GM21447 (cell line): ENCODE data around the gene CSNK1G1.

ENCODE experiments used
- ATAC-seq: cut with Tn5 transposase; IDR thresholded peaks from one replicate; pipeline ENCODE4 v1.9.1; 2021; ENCODE audit not compliant: unreplicated experiment

CSNK1G1 gene

GRCh38 chr15:64209680-64210334 lies 146.2 kb downstream of the CSNK1G1 start:
- ATAC-seq: no peak

DNA sequence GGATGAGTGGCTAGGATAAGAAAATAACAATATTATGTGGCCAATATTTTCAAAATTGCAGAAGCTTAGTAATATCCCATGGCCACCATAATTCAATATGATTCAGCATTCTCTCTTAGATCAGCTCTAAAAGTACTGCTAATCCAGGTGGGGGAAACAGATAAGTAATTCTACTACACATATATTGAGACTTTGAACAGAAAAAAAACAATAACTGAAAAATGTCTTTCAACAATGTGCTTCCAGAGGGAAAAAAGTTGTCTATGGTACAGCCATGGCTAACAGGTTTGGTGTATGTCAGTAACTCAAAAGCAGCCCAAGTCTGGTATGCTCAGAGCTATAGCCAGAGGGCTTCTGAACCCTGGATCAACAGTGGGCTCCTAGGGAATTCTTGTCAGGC lies 150.8 kb downstream of the CSNK1G1 start:
- ATAC-seq: no peak

GRCh38 chr15:64197425-64197824 lies 158.5 kb downstream of the CSNK1G1 start:
- no peak for ATAC-seq

DNA sequence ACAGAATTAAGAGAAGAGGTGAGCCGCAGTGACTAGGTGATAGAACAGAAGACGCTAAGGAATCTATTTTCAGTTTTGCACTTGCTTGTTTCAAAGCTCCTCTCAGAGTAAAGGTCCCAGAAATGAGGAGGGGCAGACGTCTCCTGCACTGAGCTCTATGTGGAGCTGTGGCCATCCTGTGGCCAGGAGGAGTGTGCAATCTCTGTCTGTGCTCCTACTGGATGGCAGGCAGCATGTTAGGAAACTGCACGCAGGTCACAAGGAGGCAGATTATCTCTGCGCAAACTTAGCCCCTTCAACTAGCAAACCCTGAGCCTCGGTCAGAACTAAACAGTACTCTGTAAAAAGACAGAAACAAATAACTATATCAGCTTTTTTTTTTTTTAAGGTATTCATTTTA lies 162.0 kb downstream of the CSNK1G1 start:
- ATAC-seq: no peak

GRCh38 chr15:64191971-64192830 lies 163.8 kb downstream of the CSNK1G1 start:
- ATAC-seq: no peak

GRCh38 chr15:64187396-64188191 lies 168.4 kb downstream of the CSNK1G1 start:
- ATAC-seq: no peak

- no peak for ATAC-seq
Measured at GRCh38 chr15:64185146-64185911, 170.6 kb downstream of the CSNK1G1 start.

- no peak for ATAC-seq
Measured at GRCh38 chr15:64182859-64183370, 173.1 kb downstream of the CSNK1G1 start.

DNA sequence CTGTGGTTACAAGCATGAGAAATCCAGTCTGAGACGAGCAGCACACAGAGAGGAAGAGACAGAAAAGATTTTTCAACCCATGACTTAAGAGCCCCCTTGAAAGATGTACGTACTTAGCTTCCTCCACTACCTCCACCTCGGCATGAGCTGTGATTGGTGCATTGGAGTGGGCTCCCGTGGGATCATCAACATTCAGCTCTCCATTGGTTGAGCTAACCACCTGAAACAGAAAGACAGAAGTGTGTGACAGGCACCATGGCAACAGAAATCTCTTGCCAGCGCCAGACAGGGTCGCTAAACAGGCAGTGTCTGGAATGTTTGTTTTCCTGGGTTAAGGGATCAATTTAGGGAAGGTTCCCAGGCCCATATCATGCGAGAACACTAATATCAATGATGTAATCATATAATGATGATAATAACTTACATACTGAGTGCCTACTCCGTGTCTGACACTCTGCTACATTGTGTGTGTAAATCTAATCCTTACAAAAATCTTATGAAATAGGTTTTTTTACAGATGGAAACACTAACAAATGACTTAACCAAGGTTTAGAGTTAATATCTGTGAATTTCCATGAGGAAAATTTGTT lies 175.6 kb downstream of the CSNK1G1 start:
- ATAC-seq: no peak

- no peak for ATAC-seq
Measured at GRCh38 chr15:64166102-64166890, 189.7 kb downstream of the CSNK1G1 start.

GRCh38 chr15:64164436-64164835 lies 191.5 kb downstream of the CSNK1G1 start:
- ATAC-seq: no peak

DNA sequence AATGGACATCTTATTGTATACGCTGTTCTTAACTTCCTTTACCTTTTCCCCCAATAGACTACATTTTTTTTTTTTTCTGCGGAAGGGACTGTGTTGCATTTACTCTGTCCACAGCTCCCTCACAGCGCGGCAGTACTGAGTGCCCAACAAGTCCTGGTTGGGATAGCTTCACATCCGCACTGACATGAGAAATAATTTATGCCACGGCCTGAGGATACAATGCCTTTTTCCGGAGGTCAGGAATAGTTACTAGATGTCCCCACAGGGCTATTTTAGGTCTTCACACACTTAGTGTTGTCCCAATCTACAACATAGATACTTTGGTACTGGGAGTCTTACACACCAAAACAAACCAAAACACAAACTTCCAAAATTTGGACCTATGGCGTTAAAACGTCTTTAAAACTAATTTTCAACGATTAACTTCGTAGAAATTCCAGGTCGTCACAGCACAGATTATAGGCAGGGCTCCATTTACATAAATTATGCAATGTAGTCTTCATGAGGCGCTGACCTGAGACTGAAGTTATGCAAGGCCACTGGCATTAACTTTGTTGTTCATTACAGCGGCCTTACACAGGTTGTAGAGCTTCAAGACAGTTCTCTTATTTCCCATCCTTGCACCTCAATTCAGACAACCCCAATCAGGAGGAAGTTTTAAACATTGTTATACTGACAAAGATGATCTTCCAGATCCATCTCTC lies 192.2 kb downstream of the CSNK1G1 start:
- ATAC-seq: peak; percentile 11

DNA sequence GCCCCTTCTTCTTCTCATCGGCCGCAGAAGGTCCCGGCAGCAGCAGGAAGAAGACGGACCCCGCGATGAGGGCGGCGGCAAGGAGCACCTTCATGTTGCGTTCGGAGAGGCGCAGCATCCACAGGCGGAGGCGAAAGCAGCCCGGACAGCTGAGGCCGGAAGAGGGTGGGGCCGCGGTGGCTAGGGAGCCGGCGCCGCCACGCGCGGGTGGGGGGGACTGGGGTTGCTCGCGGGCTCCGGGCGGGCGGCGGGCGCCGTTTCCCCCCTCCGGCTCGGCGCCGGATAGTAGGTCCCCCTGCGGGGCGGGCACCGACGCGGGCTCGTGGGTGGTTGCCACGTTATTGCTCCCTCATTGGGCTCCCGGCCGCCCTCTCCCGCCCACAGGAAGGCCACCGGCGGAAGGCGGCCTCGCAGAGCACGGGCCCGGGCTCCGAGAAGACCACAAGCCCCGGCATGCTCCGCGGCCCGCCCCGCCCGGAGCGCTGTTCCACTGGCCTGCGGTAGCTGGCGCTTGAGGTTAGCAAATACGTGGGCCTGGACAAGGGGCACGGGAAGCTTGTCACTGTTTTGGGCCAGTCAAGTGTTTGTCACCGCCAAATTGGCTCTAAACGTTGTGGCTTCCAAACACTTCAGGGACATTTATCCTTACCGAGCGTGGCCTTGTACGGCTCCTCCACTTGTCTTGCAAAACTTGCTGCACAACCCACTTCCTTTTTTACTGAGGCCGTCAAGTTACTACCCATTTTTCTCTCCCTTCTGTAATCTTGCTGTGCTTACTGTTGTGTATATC lies 192.9 kb downstream of the CSNK1G1 start, which contains the start of gene PPIB:
TSS of gene PPIB (minus strand) at position 154 of the 790 bp plus-strand sequence. CDS start at position 118, 36 bp downstream.
- peak; percentile 85 for ATAC-seq

GRCh38 chr15:64162478-64162868 lies 193.5 kb downstream of the CSNK1G1 start:
- peak; percentile 10 for ATAC-seq

- no peak for ATAC-seq
Measured at GRCh38 chr15:64161688-64162477, 194.1 kb downstream of the CSNK1G1 start.

- no peak for ATAC-seq
Measured at GRCh38 chr15:64158363-64159134, 197.4 kb downstream of the CSNK1G1 start.
